Measurements from ENCODE around the gene PRR11. TPM values are rescaled to one million over a fixed set of nuclear protein-coding genes. Genes with fewer than 3 reads are reported as not detected.

PRR11 gene
- total RNA-seq, 4 donors from 2014 or later = 1.3 to 4.8 (median 2.1) TPM

GRCh38 chr17:59172436-59173004 lies 17.0 kb downstream of the PRR11 start:
- no peak for TF ChIP-seq CTCF (IDR thresholded peaks at IDR 0.05; ENCODE audit: low read depth)

GRCh38 chr17:59174671-59175070 lies 19.1 kb downstream of the PRR11 start:
- no peak for TF ChIP-seq CTCF (IDR thresholded peaks at IDR 0.05; ENCODE audit: low read depth)

DNA sequence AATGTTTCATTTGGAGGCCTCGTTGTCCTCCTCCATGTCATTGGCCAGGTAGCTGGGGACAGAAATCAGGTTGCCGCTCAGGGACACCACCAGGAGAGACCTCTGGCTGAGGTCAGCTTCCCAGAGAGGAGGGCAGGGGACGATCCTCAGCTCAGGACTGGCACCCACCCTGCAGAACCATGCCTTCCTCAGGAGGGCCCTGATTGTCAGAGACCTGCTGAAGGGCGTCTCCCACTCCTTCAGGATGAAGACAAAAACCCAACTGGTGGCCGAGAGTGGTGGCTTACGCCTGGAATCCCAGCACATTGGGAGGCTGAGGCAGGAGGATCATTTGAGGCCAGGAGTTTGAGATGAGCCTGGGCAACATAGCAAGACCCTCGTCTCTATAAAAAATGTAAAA lies 19.5 kb downstream of the PRR11 start:
- no peak for TF ChIP-seq CTCF (IDR thresholded peaks at IDR 0.05; ENCODE audit: low read depth)

GRCh38 chr17:59178266-59178985 lies 22.9 kb downstream of the PRR11 start:
- no peak for TF ChIP-seq CTCF (IDR thresholded peaks at IDR 0.05; ENCODE audit: low read depth)

DNA sequence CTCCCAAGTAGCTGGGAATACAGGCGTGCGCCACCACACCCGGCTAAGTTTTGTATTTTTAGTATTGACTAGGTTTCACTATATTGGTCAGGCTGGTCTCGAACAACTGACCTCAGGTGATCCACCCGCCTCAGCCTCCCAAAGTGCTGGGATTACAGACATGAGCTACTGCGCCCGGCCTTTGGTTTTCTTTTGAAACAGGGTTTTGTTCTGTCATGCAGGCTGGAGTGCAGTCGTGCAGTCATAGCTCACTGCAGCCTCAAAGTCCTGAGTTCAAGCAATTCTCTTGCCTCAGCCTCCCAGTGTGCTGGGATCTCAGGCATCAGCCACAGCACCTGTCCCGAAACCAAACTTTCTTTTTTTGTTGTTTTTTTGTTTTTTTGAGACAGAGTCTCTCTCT lies 25.1 kb downstream of the PRR11 start:
- no peak for TF ChIP-seq CTCF (IDR thresholded peaks at IDR 0.05; ENCODE audit: low read depth)

DNA sequence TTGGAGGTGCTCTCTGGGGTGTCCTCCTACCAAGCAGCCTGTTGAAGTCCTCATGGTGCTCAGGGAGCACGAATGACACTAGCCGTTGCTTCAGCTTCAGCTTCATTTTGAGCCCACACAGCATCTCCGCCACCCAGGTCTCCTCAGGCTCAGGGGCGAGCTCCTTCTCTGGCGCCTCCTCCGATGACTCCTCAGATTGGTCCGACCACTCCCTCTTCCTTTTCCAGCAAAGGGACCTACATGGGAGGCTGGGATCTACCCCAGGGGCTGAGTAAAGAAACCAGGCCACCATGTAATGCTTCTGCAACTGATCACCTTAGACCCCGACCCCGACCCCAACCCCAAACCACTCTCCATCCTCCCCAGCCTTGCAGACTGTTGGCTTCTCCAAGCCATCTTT lies 25.9 kb downstream of the PRR11 start:
- TF ChIP-seq CTCF (IDR thresholded peaks at IDR 0.05; ENCODE audit: low read depth) = no peak

DNA sequence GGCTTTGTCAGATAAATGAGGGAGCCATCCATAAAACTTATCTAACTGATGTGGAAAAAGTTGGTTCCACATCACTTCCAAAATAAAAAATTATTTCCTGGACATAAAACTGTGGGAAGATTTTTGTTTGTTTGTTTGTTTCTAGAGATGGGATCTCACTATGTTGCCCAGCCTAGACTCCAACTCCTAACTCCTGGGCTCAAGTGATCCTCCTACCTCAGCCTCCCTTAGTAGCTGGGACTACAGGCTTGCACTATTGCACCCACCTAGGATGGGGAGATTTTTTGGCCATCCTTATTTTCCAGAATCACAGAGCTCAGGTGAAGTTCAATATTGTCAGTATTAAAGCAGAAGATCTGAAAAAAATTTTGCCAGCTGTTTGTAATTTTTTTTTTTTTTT lies 30.5 kb downstream of the PRR11 start:
- TF ChIP-seq CTCF (IDR thresholded peaks at IDR 0.05; ENCODE audit: low read depth) = no peak

All from subcutaneous adipose tissue (tissue), 4 donors.